ENCODE measurements around the gene RITA1. TPM values are rescaled to one million over a fixed set of nuclear protein-coding genes. Genes with fewer than 3 reads are reported as not detected.
A peak's percentile ranks its signal among the peaks of the same experiment; 100 is the strongest.

Gene RITA1
- total RNA-seq, 1 experiment from 2014 or later = 17.5 TPM

DNA sequence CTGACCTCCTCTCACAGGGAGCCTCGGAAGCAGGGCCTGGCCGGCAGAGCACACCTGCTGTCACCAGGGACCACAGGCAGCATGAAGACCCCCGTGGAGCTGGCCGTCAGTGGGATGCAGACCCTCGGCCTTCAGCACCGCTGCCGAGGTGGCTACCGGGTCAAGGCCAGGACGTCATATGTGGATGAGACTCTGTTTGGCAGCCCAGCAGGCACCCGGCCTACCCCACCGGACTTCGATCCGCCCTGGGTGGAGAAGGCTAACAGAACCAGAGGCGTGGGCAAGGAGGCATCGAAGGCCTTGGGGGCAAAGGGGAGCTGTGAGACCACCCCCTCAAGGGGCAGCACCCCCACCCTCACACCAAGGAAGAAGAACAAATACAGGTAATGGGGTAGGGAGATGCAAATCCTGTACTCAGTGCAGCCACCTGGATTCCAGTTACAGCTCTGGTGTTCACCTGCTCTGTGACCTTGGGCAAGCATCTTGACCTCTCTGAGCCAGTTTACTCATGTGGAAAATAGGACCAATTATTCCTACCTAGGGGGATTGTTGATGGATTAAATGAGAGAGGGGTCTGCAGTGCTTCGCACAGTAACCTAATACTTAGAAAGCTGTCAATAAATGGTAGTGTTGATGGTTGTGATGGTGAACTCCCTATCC lies 1.3 kb downstream of the RITA1 start:
- POLR2A ChIA-PET = interaction anchor here (0.7 to 5.6 kb wide), 8 partner anchors 8 to 270 kb away, joined by 3 to 32 read pairs (median 11); partner anchors contain the start of gene TPCN1
- Mint-ChIP-seq H3K27me3 (ENCODE audit: insufficient read depth, unreplicated experiment) (no peaks in the 10 kb centered on the region), H3K9me3 (ENCODE audit: unreplicated experiment) (no peaks in the 10 kb centered on the region), H3K4me1 (ENCODE audit: insufficient read depth, unreplicated experiment) (peaks cover 15% of the 10 kb centered on the region), H3K36me3 (ENCODE audit: insufficient read depth, unreplicated experiment) (peaks cover 46% of the 10 kb centered on the region), H3K4me3 (ENCODE audit: unreplicated experiment) (peak overlapping the region; percentile 91), H3K27ac (ENCODE audit: low read depth, unreplicated experiment) (peak overlapping the region; percentile 94)
- DNase-seq (ENCODE audit: unreplicated experiment) = no peak
- intact Hi-C loops (cut with micrococcal nuclease) = no loop called here
- no TSS peak for BruUV-seq (replicated peaks)
- TF ChIP-seq, protein P1, sequence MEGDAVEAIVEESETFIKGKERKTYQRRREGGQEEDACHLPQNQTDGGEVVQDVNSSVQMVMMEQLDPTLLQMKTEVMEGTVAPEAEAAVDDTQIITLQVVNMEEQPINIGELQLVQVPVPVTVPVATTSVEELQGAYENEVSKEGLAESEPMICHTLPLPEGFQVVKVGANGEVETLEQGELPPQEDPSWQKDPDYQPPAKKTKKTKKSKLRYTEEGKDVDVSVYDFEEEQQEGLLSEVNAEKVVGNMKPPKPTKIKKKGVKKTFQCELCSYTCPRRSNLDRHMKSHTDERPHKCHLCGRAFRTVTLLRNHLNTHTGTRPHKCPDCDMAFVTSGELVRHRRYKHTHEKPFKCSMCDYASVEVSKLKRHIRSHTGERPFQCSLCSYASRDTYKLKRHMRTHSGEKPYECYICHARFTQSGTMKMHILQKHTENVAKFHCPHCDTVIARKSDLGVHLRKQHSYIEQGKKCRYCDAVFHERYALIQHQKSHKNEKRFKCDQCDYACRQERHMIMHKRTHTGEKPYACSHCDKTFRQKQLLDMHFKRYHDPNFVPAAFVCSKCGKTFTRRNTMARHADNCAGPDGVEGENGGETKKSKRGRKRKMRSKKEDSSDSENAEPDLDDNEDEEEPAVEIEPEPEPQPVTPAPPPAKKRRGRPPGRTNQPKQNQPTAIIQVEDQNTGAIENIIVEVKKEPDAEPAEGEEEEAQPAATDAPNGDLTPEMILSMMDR (IDR thresholded peaks at IDR 0.05; ENCODE audit: unreplicated experiment) = no peak
- CTCF ChIA-PET = interaction anchor here (1.0 to 2.0 kb wide), 3 partner anchors 9 to 87 kb away, joined by 3 to 6 read pairs (median 3); no protein-coding TSS in a partner anchor

DNA sequence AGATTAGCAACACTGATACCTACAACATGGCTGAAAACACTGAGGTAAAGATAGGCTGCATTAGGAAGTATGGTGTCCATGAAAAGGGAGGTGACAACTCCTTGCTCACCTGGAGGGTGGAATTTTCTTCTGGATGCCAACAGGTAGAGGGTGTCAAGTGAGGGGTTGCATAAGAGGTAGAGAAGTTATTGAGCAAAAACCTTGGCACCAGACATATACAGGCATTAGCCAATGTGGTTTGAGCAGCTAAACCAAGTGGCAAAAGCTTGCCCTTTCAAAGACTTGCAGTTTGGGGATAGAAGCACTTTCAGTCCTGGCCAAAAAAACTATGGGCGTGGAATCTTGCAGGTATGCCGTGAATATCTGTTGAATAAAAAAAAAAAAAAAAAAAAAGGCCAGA lies 3.8 kb downstream of the RITA1 start:
- no peaks in the 10 kb centered on the region for H3K27me3 Mint-ChIP-seq (ENCODE audit: insufficient read depth, unreplicated experiment)
- no peak overlapping the region for H3K4me3 Mint-ChIP-seq (ENCODE audit: unreplicated experiment)
- BruUV-seq (replicated peaks) = no TSS peak
- no peak overlapping the region for H3K27ac Mint-ChIP-seq (ENCODE audit: low read depth, unreplicated experiment)
- CTCF ChIA-PET = interaction anchor here (0.6 to 1.3 kb wide), 5 partner anchors 8 to 347 kb away, joined by 3 to 13 read pairs (median 3); no protein-coding TSS in a partner anchor
- POLR2A ChIA-PET = interaction anchor here (0.6 to 3.4 kb wide), 5 partner anchors 27 to 56 kb away, joined by 3 to 19 read pairs (median 3); partner anchors contain the start of gene TPCN1
- intact Hi-C loops (cut with micrococcal nuclease) = no loop called here
- H3K9me3 Mint-ChIP-seq (ENCODE audit: unreplicated experiment) = no peaks in the 10 kb centered on the region
- H3K36me3 Mint-ChIP-seq (ENCODE audit: insufficient read depth, unreplicated experiment) = peaks cover 50% of the 10 kb centered on the region
- TF ChIP-seq, protein P1 (IDR thresholded peaks at IDR 0.05; ENCODE audit: unreplicated experiment) = no peak
- peak; percentile 89 for DNase-seq (ENCODE audit: unreplicated experiment)
- H3K4me1 Mint-ChIP-seq (ENCODE audit: insufficient read depth, unreplicated experiment) = peaks cover 24% of the 10 kb centered on the region

DNA sequence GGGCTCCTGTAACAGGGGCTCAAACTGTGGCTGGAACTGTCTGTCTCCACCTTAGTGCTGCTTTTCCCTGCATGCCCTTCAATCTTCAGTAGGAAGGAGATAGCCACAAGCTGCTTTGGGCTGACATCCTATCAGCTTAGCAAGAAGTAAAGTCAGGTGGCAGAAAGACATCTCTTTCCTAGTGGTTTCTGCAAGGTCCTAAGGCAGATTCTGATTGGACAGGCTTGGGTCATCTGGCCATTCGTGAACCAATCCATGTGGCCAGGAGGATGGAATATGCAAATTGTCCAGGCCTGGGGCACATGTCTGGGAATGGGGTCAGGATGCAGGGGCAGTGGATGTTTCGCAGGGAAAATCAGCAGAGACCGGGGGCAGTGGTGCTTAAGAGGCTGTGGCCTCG lies 5.2 kb downstream of the RITA1 start:
- ChIA-PET POLR2A (interaction anchor here (2.2 to 3.4 kb wide), 2 partner anchors 31 to 55 kb away, joined by 10 to 19 read pairs; partner anchors contain the start of gene TPCN1), CTCF (interaction anchor here (0.6 to 1.0 kb wide), 2 partner anchors 115 to 200 kb away, joined by 4 to 6 read pairs; no protein-coding TSS in a partner anchor)
- Mint-ChIP-seq H3K4me3 (ENCODE audit: unreplicated experiment) (no peak overlapping the region), H3K9me3 (ENCODE audit: unreplicated experiment) (no peaks in the 10 kb centered on the region), H3K27ac (ENCODE audit: low read depth, unreplicated experiment) (no peak overlapping the region), H3K4me1 (ENCODE audit: insufficient read depth, unreplicated experiment) (peaks cover 24% of the 10 kb centered on the region), H3K27me3 (ENCODE audit: insufficient read depth, unreplicated experiment) (no peaks in the 10 kb centered on the region), H3K36me3 (ENCODE audit: insufficient read depth, unreplicated experiment) (peaks cover 47% of the 10 kb centered on the region)
- peak; percentile 49 for DNase-seq (ENCODE audit: unreplicated experiment)
- BruUV-seq (replicated peaks) = no TSS peak
- TF ChIP-seq, protein P1 (IDR thresholded peaks at IDR 0.05; ENCODE audit: unreplicated experiment) = no peak
- intact Hi-C loops (cut with micrococcal nuclease) = loop anchor here (10.0 kb wide), 1 partner anchor 104 kb away; no protein-coding TSS in a partner anchor

DNA sequence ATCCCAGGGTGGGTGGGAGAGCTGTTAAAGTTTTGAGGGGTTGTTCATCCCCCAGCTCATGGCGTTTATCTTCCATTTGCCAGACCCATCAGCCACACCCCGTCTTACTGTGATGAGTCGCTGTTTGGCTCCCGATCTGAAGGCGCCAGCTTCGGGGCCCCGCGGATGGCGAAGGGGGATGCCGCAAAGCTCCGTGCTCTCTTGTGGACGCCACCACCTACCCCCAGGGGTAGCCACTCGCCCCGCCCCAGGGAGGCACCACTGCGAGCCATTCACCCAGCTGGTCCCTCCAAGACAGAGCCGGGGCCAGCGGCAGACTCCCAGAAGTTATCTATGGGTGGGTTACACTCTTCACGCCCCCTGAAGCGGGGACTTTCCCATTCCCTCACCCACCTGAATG lies 5.7 kb downstream of the RITA1 start:
- intact Hi-C loops (cut with micrococcal nuclease) = loop anchor here (10.0 kb wide), 1 partner anchor 104 kb away; no protein-coding TSS in a partner anchor
- peaks cover 24% of the 10 kb centered on the region for H3K4me1 Mint-ChIP-seq (ENCODE audit: insufficient read depth, unreplicated experiment)

More for the DNA sequence above, 5.7 kb downstream of the RITA1 start:
- DNase-seq (ENCODE audit: unreplicated experiment) = no peak
- no TSS peak for BruUV-seq (replicated peaks)
- Mint-ChIP-seq H3K27me3 (ENCODE audit: insufficient read depth, unreplicated experiment) (no peaks in the 10 kb centered on the region), H3K4me3 (ENCODE audit: unreplicated experiment) (no peak overlapping the region), H3K36me3 (ENCODE audit: insufficient read depth, unreplicated experiment) (peaks cover 47% of the 10 kb centered on the region), H3K27ac (ENCODE audit: low read depth, unreplicated experiment) (no peak overlapping the region), H3K9me3 (ENCODE audit: unreplicated experiment) (no peaks in the 10 kb centered on the region)
- ChIA-PET POLR2A (interaction anchor here (3.4 kb wide), 1 partner anchor 31 kb away, joined by 19 read pairs; the partner anchor contains the start of gene TPCN1), CTCF (interaction anchor here (0.6 kb wide), 1 partner anchor 114 kb away, joined by 6 read pairs; no protein-coding TSS in a partner anchor)
- TF ChIP-seq, protein P1 (IDR thresholded peaks at IDR 0.05; ENCODE audit: unreplicated experiment) = no peak

All from MCF 10A (cell line).